ENCODE measurements around the gene GNA15. TPM values are rescaled to one million over a fixed set of nuclear protein-coding genes. Genes with fewer than 3 reads are reported as not detected.

The GNA15 gene
- total and polyA plus RNA-seq, 2 of the 8 experiments (the other 6 are each of a cell fraction or from before 2014, with no cell fraction given): 0.26 to 0.45 TPM

GRCh38 chr19:3112375-3113099 lies 23.3 kb upstream of the GNA15 start:
- H2BK5ac ChIP-seq (ENCODE audit: low read depth, low read length): no peak overlapping the region; the same call in 1 of the 2 replicates
- H3K79me1 ChIP-seq (ENCODE audit: low read depth, low read length): peaks cover 6% of the 10 kb centered on the region; the same call in 1 of the 2 replicates
- H3K9ac ChIP-seq (replicated peaks in 1 of 4; ENCODE audit: extremely low read depth in 1 of 4, low read depth in 3 of 4, low read length in 3 of 4): no peak overlapping the region; a peak in 2 of 7 replicates
- no peak overlapping the region for H2BK15ac ChIP-seq (ENCODE audit: low read length)
- H4K91ac ChIP-seq (replicated peaks; ENCODE audit: insufficient read length, low read length): no peak overlapping the region
- no peaks in the 10 kb centered on the region for H3K23me2 ChIP-seq (ENCODE audit: low read depth, low read length)
- no peak overlapping the region for H2AFZ ChIP-seq (ENCODE audit: low read length)
- H3K27ac ChIP-seq (ENCODE audit: low read depth, low read length): no peak overlapping the region
- no peak overlapping the region for H4K5ac ChIP-seq (ENCODE audit: insufficient read length, low read depth, low read length)
- no peak overlapping the region for H3K4me3 ChIP-seq (ENCODE audit: extremely low read depth in 1 of 4, insufficient read depth in 2 of 4, low read depth in 3 of 4, low read length in 4 of 4)
- H3K36me3 ChIP-seq (ENCODE audit: control insufficient read depth in 2 of 4, insufficient read depth in 4 of 4, low read length in 3 of 4): no peaks in the 10 kb centered on the region
- H3K14ac ChIP-seq (ENCODE audit: insufficient read length): no peak overlapping the region
- peaks cover 0 to 12% of the 10 kb centered on the region in 2 experiments; a peak in 2 of 4 replicates for H3K79me2 ChIP-seq (ENCODE audit: control insufficient read depth in 1 of 2, insufficient read depth in 2 of 2, low read length in 2 of 2)
- TF ChIP-seq TCF12 (IDR thresholded peaks at IDR 0.05; ENCODE audit: low read depth, low read length) (no peak), ZNF274 (IDR thresholded peaks at IDR 0.05; ENCODE audit: borderline replicate concordance, extremely low read depth, low read length) (no peak), ASH2L (IDR thresholded peaks at IDR 0.05; ENCODE audit: low read length) (no peak), BACH1 (IDR thresholded peaks at IDR 0.05; ENCODE audit: low read length) (no peak), KDM5A (IDR thresholded peaks at IDR 0.05; ENCODE audit: low read length) (no peak), NANOG (IDR thresholded peaks at IDR 0.05; ENCODE audit: insufficient read depth, low read depth, low read length, poor library complexity, severe bottlenecking) (no peak), CTCF (IDR thresholded peaks at IDR 0.05; ENCODE audit: control extremely low read depth in 1 of 3, insufficient read depth in 1 of 3, low read depth in 1 of 3, low read length in 3 of 3) (no peak), POLR2A (IDR thresholded peaks at IDR 0.05; ENCODE audit: control extremely low read depth in 1 of 2, low read depth in 2 of 2, low read length in 2 of 2) (no peak), RNF2 (IDR thresholded peaks at IDR 0.05; ENCODE audit: borderline replicate concordance, low read depth, low read length, missing control alignments, poor library complexity, severe bottlenecking) (no peak)
- peaks cover 0 to 14% (median 10%) of the 10 kb centered on the region in 4 experiments; a peak in 5 of 7 replicates for H3K4me1 ChIP-seq (replicated peaks in 1 of 4; ENCODE audit: control insufficient read depth in 3 of 4, insufficient read depth in 4 of 4, low read length in 3 of 4)
- peaks cover 0 to 2% (median 0%) of the 10 kb centered on the region in 4 experiments; a peak in 1 of 7 replicates for H3K27me3 ChIP-seq (replicated peaks in 1 of 4; ENCODE audit: control insufficient read depth in 3 of 4, extremely low read depth in 1 of 4, insufficient read depth in 3 of 4, low read length in 3 of 4)
- no peak overlapping the region for H3K4ac ChIP-seq (replicated peaks; ENCODE audit: insufficient read length, low read depth, low read length)
- H2BK20ac ChIP-seq (ENCODE audit: low read length): no peak overlapping the region
- no peak overlapping the region for H2BK12ac ChIP-seq (ENCODE audit: low read depth, low read length)
- no peak overlapping the region for H2AK5ac ChIP-seq (ENCODE audit: low read depth, low read length)
- H2BK120ac ChIP-seq (replicated peaks; ENCODE audit: low read depth, low read length): no peak overlapping the region
- H3K23ac ChIP-seq (ENCODE audit: insufficient read length): no peak overlapping the region
- FAIRE-seq: no peak
- no peaks in the 10 kb centered on the region for H3K9me3 ChIP-seq (ENCODE audit: insufficient read depth in 2 of 2, low read depth in 1 of 2, low read length in 1 of 2)
- DNase-seq (ENCODE audit: low read depth in 1 of 2, low spot score in 2 of 2): no peak
- ChIA-PET CTCF (ENCODE audit: partially characterized antibody) (interaction anchor here (0.5 to 20.0 kb wide), 8 partner anchors 9 to 154 kb away, joined by 3 to 339 read pairs (median 36); no protein-coding TSS in a partner anchor), POLR2A (ENCODE audit: partially characterized antibody) (no interaction called here)
- H3K4me2 ChIP-seq (ENCODE audit: insufficient read depth in 1 of 2, low read depth in 2 of 2, low read length in 2 of 2): no peak overlapping the region
- peak overlapping the region; percentile 14; the same call in 1 of the 2 replicates for H4K8ac ChIP-seq (ENCODE audit: extremely low read depth, insufficient read depth, low read length)
- peaks cover 4 to 5% of the 10 kb centered on the region in 2 experiments for H4K20me1 ChIP-seq (replicated peaks in 1 of 2; ENCODE audit: control insufficient read depth in 1 of 2, insufficient read depth in 2 of 2, low read length in 2 of 2)
- H3K18ac ChIP-seq (ENCODE audit: extremely low read depth, low read length): no peak overlapping the region
- H3K56ac ChIP-seq (replicated peaks; ENCODE audit: insufficient read length, low read depth, low read length): no peak overlapping the region
- WGBS, 2 experiments (ENCODE audit: extremely low coverage in 1 of 2, insufficient coverage in 1 of 2, insufficient read length in 1 of 2, insufficient replicate concordance in 2 of 2, low coverage in 1 of 2, low lambda C conversion rate in 2 of 2, missing lambda C conversion rate in 1 of 2): 86% methylated on average over 36 of the region's 38 CpGs; no CpG with 5 or more reads in 1 of the 2 experiments
